ENCODE results near the gene WDR35.

DNA sequence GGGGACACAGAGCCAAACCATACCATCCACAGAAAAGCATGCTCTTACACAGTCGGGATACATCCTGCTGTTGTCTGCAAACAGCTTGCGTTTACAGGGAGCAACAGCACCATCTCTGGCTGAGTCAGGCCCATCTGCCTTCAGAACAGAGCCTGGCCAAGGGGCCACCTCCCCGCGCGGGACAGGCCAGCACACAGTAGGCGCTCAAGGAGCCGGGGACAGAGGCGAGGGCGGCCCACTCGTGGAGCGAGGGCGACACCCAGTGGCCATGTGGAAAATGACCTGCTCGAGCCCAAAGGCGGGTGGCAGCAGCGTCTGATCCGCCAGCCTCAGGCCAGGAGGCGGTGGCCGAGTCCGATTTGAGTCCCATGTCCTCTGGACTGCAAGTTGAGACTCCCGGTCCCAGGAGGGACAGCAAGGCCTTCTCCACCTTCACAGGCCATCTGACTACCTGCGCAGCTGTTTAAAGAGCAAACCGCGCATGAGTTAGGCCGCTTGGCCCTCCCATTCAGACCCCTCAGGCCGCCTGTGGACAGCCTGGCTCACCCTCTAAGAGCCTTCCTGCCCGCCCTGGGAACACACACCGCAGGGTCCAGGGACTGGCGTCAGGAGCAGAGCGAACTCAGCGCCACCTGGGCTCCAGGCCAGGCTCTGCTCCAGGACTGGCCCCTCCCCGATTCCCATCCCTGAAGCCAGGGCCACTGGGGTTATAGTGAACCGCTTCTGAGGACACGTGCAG, 126.4 kb downstream of the WDR35 start:
- no peak for TF ChIP-seq FOXJ3 (CRISPR knock-in tag; IDR thresholded peaks at IDR 0.05; ENCODE audit: borderline replicate concordance)
- TF ChIP-seq, protein P1, sequence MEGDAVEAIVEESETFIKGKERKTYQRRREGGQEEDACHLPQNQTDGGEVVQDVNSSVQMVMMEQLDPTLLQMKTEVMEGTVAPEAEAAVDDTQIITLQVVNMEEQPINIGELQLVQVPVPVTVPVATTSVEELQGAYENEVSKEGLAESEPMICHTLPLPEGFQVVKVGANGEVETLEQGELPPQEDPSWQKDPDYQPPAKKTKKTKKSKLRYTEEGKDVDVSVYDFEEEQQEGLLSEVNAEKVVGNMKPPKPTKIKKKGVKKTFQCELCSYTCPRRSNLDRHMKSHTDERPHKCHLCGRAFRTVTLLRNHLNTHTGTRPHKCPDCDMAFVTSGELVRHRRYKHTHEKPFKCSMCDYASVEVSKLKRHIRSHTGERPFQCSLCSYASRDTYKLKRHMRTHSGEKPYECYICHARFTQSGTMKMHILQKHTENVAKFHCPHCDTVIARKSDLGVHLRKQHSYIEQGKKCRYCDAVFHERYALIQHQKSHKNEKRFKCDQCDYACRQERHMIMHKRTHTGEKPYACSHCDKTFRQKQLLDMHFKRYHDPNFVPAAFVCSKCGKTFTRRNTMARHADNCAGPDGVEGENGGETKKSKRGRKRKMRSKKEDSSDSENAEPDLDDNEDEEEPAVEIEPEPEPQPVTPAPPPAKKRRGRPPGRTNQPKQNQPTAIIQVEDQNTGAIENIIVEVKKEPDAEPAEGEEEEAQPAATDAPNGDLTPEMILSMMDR (IDR thresholded peaks at IDR 0.05) = peak; percentile 97
- TF ChIP-seq STAT6 (CRISPR knock-in tag; conservative IDR thresholded peaks at IDR 0.05; ENCODE audit: low read depth) = no peak
- no peak for TF ChIP-seq ZBTB21 (CRISPR knock-in tag; IDR thresholded peaks at IDR 0.05; ENCODE audit: borderline replicate concordance)
- no peak for TF ChIP-seq KAT7 (CRISPR knock-in tag; IDR thresholded peaks at IDR 0.05; ENCODE audit: borderline replicate concordance)
- no peak for TF ChIP-seq FOXK1 (CRISPR knock-in tag; IDR thresholded peaks at IDR 0.05)
- TF ChIP-seq, protein P2, sequence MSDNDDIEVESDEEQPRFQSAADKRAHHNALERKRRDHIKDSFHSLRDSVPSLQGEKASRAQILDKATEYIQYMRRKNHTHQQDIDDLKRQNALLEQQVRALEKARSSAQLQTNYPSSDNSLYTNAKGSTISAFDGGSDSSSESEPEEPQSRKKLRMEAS (CRISPR knock-in tag; IDR thresholded peaks at IDR 0.05) = peak; percentile 65
- TF ChIP-seq ZMAT4 (CRISPR knock-in tag; IDR thresholded peaks at IDR 0.05) = no peak
